Activated CD4-positive, CD25-positive, alpha-beta regulatory T cell treated with anti-CD3 and anti-CD28 coated beads, Interleukin-2, amount 50 U/mL, for 16 hours (primary cell): ENCODE results near the gene TMEM9.

Experiments used
- DNase-seq: peaks from one replicate; pipeline ENCODE4 v3.0.0-alpha.2; 2020; ENCODE audit warnings: low read depth, low spot score

Gene TMEM9

DNA sequence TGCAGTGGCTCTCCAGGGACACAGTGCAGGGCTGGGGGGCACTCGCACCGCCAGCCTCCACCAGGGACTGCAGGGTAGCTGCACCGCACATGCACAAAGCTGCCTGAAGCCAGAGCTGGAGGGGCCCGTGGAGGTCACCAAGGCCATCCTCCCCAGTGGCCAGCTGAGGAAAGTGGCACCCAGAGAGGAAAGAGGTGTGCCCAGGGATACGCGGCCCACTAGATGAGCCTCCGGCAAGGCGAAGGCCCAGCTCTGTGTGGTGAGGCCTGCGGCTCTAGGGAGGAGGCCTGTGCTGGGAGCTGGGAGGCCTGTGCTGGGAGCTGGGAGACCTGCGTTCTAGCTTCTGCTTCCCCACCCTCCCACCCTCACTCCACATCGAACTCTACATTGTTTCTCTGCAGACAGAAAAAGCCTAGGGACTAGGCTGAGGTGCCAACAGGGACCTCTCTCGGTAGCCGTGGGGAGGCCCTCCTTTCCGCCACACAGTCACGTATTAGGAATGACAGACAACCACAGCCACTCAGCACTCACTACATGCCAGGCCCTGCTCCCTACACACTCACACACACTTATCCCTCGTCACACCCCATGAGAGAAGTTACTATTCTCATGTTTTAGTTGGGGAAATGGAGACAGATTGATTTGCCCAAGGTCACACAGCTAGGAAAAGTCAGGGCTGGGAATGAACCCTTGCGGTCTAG lies 26.4 kb downstream of the TMEM9 start:
- no peak for DNase-seq

GRCh38 chr1:201126832-201127754 lies 27.2 kb downstream of the TMEM9 start, which contains the start of gene ASCL5:
TSS of gene ASCL5 (minus strand) at chr1:201127184. CDS start at chr1:201115372, 11,812 bp downstream.
- no peak for DNase-seq

GRCh38 chr1:201126463-201126831 lies 27.8 kb downstream of the TMEM9 start:
- DNase-seq = no peak

GRCh38 chr1:201125800-201126199 lies 28.5 kb downstream of the TMEM9 start:
- no peak for DNase-seq

GRCh38 chr1:201125019-201125418 lies 29.3 kb downstream of the TMEM9 start:
- no peak for DNase-seq

DNA sequence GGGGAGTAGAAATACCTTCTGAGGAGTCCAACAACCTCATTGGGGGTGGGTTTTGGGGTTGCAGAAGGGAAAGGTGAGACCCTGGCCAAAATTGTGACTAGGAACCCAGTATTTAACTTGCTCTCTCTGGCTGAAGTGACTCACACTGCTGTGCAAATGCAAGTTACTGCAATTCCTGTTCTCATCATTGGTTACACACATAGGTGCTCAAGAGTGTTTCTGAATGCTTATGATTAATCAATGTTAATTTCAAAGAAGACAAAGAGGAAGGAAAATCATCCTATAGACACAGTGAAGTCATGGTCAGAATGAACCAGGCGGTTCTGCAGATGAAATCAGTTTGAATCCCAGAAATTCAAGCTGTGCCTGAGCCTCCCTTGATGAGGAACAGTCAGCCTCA lies 30.4 kb downstream of the TMEM9 start:
- no peak for DNase-seq

DNA sequence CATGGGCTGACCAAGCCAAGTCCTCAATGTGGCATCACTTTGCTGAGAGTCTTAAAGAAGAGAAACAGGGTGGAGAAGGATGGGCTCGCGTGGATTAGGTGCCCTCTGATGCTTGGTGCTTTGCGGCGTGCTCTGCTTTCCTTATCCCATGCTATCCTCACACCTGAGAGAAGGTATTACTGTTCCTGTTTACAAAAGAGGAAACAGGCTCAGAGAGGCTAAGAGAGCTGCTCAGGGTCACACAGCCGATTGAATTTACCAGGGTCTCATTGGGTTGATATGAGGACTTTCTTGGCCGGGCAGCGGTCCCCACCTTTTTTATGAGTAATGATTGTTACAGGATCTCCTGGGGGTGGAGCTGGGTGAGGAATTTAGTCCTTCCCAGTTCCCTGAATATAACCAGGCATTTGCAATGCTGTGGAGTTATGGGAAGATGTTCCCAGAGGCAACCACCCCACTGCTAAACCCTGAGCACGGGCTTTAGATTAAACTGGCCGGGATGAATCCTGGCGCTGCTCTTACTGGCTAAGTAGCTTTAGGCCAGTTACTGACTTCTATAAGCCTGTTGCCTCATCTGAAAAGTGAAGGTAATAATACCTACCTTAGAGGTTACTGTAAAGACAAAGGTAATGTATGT lies 31.8 kb downstream of the TMEM9 start:
- no peak for DNase-seq

DNA sequence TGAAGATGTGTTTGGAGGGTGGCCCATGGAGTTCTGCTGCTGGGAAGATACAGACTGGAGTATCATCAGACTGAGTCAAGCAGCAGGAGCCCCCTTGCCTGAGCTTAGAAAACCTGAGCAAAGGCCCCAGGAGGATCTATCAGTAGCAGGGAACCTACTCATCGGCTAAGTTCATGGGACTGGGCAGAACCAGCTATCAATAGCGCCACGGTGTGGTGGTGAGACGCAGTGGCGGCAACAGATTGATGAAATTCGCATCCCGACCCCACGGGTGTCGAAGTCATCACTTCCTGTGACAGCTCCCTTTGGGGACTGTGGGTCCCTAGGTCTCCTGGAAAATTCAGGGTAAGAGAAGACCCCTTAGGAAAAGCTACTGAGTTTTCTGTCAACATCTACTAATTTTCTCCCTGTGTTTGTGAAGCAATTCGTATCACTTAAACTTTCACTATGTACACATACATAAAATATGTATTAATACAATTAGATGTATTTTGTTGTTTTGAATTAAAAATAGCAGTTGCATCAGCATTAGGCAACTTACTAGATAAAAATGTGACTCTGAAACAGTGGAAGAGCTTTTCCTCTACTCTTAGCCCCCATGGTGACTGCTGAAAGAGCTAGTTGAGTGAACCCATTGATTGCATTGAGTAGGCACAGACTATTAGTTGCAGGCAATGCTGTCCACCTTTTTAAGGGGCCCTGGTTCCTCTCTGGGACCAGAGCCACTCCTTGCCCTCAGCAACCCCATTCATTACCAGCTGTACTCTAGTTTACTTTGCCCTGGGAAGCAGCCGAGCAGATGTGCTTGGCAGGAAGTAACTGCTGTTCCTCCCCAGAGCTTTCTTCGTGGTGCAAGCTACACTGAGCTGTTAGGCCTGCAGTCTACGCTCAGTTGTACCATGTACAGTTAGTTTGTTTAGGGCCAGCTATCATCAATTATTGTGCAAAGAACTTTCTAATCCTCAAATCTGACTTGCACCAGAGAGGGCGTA lies 34.8 kb downstream of the TMEM9 start:
- DNase-seq = no peak

GRCh38 chr1:201116091-201116490 lies 38.2 kb downstream of the TMEM9 start:
- DNase-seq = no peak

GRCh38 chr1:201115390-201115937 lies 38.8 kb downstream of the TMEM9 start:
- no peak for DNase-seq

GRCh38 chr1:201114245-201115131 lies 39.8 kb downstream of the TMEM9 start:
- DNase-seq = peak; percentile 43

DNA sequence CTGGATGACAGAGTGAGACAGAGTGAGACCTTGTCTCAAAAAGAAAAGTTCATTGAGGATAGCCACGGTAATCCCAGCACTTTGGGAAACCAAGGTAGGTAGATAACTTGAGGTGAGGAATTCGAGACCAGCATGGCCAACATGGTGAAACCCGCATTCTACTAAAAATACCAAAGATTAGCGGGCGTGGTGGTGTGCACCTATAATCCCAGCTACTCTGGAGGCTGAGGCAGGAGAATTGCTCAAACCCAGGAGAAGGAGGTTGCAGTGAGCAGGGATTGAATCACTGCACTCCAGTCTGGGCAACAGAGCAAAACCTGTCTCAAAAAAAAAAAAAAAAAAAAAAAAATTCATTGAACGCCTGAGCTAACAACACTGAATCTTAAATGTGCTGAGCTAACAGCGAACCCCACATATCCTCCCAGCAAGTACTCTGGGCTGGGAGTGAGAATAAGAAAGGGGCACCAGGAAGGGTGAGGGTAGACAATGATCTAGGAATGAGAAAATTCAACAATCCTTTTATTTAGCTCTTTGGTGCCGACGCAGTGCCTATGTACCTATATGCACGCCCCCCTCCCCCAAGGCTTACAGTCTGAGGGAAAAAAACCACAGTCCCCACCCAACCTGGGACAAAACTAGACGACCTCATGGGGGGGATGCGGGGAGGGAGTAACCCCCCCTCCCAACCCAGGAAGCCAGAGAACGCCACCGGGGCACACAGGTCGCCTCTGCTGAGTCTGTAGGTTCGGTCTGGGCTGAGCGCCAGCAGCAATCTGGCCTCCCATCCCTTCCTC lies 40.6 kb downstream of the TMEM9 start:
- DNase-seq = no peak

- DNase-seq = no peak
Measured at GRCh38 chr1:201112926-201113325, 41.3 kb downstream of the TMEM9 start.

DNA sequence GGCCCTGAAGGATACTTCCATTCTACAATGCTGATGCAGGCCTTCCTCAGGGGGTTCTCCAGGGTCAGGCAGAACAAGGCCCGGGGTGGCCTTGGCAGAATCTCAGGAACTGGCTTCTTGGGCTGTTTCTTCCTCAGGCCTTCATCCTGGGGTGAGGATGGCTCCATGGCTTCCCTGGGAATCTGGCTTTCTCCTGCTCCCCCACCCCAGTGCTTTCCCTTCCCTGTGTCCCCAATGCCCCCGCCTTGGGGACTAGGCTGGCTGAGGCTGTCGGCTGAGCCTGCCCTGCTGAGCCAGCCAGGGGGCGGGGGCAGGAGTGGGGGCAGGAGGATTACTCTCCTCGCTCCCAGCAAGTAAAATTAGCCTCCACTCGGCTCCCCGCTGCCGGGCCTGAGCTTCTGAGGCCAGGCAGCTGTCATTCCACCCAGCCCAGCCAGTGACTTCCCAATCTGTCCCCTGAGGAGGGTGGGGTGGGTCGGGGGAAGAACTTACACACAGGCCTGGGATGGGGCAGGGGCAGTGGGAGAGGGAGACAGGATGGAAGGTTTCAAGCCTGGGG lies 42.0 kb downstream of the TMEM9 start, which contains the start of gene CACNA1S:
Gene CACNA1S (minus strand): TSS at position 254 of the 559 bp plus-strand sequence. CDS start 87 bp downstream, at position 167.
- DNase-seq = no peak

GRCh38 chr1:201111672-201112071 lies 42.6 kb downstream of the TMEM9 start:
- DNase-seq = no peak

DNA sequence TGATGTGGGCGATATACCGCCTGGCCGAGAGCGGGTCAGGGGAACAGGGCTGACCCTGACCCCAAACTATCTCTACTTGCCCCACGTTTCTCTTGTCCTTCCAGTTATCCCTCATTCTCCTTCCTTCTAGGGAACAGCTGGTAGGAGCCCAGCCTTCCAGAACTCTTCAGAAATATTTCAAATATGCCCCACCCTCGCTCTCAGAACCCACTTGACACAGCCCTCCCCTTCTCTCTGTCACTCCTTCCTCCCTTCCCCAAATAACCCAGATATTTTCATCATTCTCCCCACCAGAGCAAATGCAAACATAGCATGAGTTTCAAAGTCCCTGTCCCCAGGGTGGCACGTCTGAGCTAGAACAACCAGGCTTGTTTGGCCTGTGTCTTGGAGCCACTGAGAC lies 43.1 kb downstream of the TMEM9 start:
- no peak for DNase-seq

DNA sequence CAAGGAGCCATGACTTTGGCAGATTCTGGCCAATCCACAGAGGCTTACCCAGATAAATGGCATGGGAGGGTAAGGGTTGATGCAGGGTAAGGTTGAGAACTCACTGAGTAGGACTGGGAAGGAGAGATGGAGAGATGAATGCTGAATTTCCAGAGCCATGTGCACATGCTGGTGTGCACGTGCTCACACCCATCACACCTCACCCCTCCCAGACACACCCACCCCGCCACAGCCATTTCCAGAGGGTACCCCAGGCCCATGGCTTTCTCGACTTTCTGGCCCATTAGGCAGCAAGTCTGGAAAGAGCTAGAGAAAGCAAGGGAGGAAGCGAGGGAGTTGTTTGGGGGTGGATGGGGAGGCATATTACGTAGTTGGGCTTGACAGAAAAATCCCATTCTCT lies 43.7 kb downstream of the TMEM9 start:
- no peak for DNase-seq

GRCh38 chr1:201110138-201110537 lies 44.1 kb downstream of the TMEM9 start:
- no peak for DNase-seq

DNA sequence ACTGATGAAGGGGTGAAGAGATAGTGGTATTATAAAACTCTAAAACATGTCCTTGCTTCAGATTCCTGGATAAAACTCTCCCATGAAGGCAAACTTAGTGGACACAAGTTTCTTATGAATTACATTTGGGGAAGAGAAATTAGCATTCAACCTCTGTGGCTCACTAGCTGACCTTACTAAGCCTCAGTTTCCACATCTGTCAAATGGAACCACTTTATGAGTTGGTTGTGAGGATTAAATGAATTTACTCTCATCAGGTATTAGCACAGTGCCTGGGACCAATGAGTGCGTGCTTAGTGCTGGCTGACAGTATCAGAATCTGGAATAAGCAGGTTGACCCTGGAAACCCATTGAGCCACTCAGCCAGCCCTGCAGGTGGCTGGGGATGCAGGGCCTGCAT lies 44.6 kb downstream of the TMEM9 start:
- no peak for DNase-seq
